Mucosa of descending colon (tissue), 3 donors: ENCODE data around the gene SLFN14. TPM values are rescaled to one million over a fixed set of nuclear protein-coding genes. Genes with fewer than 3 reads are reported as not detected.

Experiments used
- ATAC-seq: fragments of 200-7000 bp; cut with Tn5 transposase; one replicate; pipeline ENCODE4 v1.9.1; 2020; ENCODE audit warnings: mild to moderate bottlenecking, moderate library complexity
- DNase-seq, 3 donors: peaks; one replicate each; pipeline ENCODE4 v3.0.0-alpha.2; 2020
- H3K36me3 ChIP-seq: fragments of 200-600 bp; one replicate; pipeline ENCODE4 v1.8.0; 2021; ENCODE audit warnings: low read depth, mild to moderate bottlenecking
- H3K4me1 ChIP-seq: fragments of 200-600 bp; one replicate; pipeline ENCODE4 v1.8.0; 2021; ENCODE audit warnings: low read depth, mild to moderate bottlenecking
- H3K4me3 ChIP-seq: fragments of 200-600 bp; one replicate; pipeline ENCODE4 v1.8.0; 2021; ENCODE audit warnings: mild to moderate bottlenecking
- H3K9me3 ChIP-seq: fragments of 200-600 bp; one replicate; pipeline ENCODE4 v1.8.0; 2021; ENCODE audit warnings: mild to moderate bottlenecking
- intact Hi-C, 2 donors: fragments of 100-400 bp; cut with DNase I in 1 of 2; cut with micrococcal nuclease in 1 of 2; formaldehyde crosslinking; loops; one replicate each; pipeline versions ENCODE4 v1.11.0 to v1.11.1; 2022; cut with DNase I, micrococcal nuclease
- total RNA-seq, 3 donors: library from RNA; stranded (reverse); fragmentation: NEBNext Ultra II Directional in 2 of 3; extraction: Animal tissue kit (Norgen Biotek cat#: 25700) in 2 of 3; gene quantifications; one replicate each; pipeline versions ENCODE4 v1.2.1 to v1.2.4, GENCODE V29; 2021 to 2023
- TF ChIP-seq, protein P1 (sequence below): fragments of 200-600 bp; IDR thresholded peaks from one replicate; pipeline ENCODE4 v1.8.0; 2022; ENCODE audit warnings: antibody characterized with exemption, mild to moderate bottlenecking
- donor health status: DM: no; HTN: no; CAD: no; lungs with moderate emphysema.
- donor health status: DM: no; HTN: no; CAD: no.
- donor health status: DM: no; HTN: yes; CAD: no.

SLFN14 gene
- total RNA-seq, 3 donors from 2014 or later = not detected

DNA sequence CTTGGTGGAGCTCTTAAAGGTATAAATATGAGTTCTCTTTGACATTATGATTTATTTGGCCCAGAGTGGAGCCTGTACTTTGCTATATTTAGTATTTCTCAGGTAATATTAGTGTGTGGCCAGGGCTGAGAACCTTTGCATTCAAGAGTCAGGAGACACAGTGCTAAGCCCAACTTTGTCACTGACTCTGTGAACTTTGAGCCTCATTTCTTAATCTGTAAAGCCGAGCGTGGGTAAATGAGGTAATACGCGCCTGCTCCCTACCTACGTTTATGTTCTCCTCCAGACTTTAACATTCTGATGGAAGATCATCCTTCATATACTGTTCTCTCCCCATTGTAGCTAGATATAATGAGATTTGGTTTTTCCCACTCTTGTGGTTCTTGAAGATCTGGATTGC lies 37.0 kb upstream of the SLFN14 start:
- H3K36me3 ChIP-seq = no peaks in the 10 kb centered on the region
- intact Hi-C loops = no loop called here
- DNase-seq (no peak), ATAC-seq (no peak)
- TF ChIP-seq, protein P1, sequence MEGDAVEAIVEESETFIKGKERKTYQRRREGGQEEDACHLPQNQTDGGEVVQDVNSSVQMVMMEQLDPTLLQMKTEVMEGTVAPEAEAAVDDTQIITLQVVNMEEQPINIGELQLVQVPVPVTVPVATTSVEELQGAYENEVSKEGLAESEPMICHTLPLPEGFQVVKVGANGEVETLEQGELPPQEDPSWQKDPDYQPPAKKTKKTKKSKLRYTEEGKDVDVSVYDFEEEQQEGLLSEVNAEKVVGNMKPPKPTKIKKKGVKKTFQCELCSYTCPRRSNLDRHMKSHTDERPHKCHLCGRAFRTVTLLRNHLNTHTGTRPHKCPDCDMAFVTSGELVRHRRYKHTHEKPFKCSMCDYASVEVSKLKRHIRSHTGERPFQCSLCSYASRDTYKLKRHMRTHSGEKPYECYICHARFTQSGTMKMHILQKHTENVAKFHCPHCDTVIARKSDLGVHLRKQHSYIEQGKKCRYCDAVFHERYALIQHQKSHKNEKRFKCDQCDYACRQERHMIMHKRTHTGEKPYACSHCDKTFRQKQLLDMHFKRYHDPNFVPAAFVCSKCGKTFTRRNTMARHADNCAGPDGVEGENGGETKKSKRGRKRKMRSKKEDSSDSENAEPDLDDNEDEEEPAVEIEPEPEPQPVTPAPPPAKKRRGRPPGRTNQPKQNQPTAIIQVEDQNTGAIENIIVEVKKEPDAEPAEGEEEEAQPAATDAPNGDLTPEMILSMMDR = no peak
- H3K4me1 ChIP-seq = no peaks in the 10 kb centered on the region
- no peaks in the 10 kb centered on the region for H3K9me3 ChIP-seq
- no peak overlapping the region for H3K4me3 ChIP-seq

DNA sequence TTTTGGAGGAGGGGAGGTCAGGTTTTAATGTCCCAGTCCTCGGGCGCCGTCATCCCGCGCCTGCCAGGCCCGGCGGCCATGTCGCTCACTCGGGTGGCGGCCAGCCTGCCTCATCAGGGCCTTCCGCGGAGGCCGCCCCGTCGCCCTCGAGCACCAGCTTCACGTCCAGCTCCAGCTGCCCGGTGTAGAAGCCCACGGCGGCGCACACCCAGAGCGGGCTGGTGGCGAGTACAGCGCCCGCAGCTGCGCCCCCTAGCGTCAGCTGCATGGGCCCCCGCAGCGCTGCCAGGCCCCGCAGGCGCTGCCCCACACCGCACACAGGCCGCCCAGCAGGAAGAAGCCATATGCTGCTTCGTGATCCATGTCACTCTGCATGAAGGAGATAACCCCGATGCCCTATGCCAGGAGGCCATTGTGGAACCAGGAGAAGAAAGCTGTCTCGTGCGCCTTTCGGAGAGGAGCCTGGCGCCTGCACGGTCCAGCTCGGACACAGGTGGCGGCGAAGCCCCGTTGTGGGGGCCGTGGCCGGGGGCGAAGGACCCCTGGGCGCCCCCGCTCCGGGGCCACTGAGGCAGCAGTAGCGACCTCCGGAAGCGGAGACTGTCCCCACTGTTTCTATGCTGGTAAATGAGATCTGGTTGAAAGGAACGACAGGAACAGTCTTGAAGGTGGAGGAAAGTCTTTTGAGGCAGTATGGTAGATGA lies 36.1 kb upstream of the SLFN14 start:
- DNase-seq (no peak), ATAC-seq (no peak)
- TF ChIP-seq, protein P1 = no peak
- intact Hi-C loops = no loop called here
- Histone ChIP-seq H3K9me3 (no peaks in the 10 kb centered on the region), H3K4me3 (no peak overlapping the region), H3K36me3 (no peaks in the 10 kb centered on the region), H3K4me1 (no peaks in the 10 kb centered on the region)

DNA sequence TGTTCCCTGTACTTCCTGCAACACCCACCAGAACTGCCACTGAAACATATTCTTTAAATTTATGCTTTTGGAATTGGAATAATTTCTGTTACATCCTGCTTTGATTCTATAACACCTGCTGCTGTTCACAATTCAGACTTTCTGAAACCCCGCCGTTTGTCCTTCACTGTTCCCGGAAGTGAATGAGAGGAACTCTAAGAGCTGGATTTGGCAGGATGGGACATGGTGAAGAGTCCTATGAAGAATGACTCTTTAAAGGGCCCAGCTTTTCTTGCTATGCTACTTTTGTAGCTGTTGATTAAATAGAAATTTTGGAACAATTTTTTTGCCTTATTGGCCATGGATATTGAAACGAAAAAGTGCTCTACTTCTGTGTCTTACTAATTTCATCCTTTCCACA lies 35.5 kb upstream of the SLFN14 start:
- intact Hi-C loops = no loop called here
- DNase-seq = no peak
- H3K36me3 ChIP-seq = no peaks in the 10 kb centered on the region
- no peaks in the 10 kb centered on the region for H3K4me1 ChIP-seq
- TF ChIP-seq, protein P1 = no peak
- ATAC-seq = no peak
- H3K4me3 ChIP-seq = no peak overlapping the region
- no peaks in the 10 kb centered on the region for H3K9me3 ChIP-seq

DNA sequence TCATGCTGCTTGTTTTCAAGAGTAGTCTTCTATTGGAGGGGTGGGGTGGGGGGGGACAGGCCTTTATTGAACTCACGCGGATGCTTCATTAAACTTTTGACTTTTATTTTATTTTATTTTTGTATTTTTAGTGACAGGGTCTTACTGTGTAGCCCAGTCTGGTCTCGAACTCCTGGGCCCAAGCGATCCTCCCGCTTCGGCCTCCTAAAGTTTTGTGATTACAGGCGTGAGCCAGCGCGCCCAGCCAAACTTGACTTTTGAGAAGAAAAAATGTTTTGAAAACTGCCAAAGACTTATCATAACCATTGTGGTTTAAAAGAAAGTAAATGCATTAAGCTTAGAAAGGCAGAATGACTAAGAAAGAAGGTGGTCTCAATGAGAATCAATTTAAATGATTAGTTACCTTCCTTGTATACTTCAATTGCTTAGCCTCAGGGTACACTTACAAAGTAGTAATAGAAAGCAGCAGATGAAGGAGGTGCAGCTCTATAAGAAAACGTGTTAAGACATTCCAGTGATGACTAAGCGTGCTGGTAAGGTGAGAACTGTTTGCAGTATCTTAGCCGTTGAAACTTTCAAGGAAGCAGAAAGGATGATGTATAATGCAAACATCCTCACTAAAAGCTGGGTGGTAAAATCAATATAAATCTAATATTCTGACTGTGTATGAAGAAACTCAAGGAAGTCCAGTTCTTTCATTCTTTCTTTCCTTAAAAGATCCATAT lies 27.7 kb upstream of the SLFN14 start:
- H3K36me3 ChIP-seq = peaks cover 2% of the 10 kb centered on the region
- H3K9me3 ChIP-seq = no peaks in the 10 kb centered on the region
- H3K4me1 ChIP-seq = peaks cover 21% of the 10 kb centered on the region
- no peak overlapping the region for H3K4me3 ChIP-seq
- no peak for DNase-seq
- TF ChIP-seq, protein P1 = no peak
- intact Hi-C loops = no loop called here
- peak; percentile 76 for ATAC-seq

DNA sequence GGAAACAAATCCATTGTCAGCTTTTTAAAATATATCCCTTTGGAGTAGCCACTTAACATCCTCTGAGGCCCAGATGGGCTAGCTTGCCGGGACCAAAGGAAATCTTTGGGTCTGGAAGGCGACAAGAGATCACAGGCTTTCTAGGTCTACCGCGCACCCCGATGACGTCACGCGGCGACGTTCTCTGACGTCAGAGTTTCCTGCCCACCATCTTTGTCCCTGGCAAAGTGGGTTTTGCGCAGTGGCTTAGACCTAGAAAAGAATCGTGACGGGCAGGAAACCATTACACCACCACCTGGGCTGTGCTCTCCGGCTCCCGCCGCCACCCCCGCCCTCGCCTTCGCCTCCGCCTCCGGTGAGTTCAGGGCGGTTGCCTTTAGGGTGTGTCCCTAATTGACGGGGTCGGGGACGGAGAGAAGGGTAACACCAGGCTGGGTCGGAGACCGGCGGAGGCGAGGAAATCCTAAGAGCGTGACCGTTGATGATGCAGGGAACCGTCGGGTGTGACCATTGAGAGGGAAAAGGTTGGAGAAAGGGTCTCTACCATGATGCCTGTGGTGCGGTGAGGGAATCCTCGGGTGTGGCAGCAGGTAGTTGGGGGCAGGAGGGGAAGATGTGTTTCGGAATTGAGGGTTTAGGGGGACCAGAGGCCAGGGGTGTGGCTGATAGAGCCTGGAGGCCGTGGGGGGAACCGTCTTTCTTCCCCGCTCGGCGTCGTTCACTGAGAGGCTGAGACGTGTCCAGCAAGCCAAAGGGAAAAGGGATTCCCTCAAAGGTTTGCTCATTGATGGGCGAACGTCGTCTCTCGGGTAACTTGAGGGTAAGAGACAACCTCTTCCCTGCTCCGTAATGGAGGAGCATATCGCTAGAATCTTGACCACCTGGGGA lies 26.7 kb upstream of the SLFN14 start, which contains the start of gene AP2B1:
Gene AP2B1 (plus strand): TSS at position 249 of the 888 bp plus-strand sequence. CDS start 6,709 bp downstream, outside the sequence.
- TF ChIP-seq, protein P1 = no peak
- intact Hi-C loops = no loop called here
- peaks cover 2% of the 10 kb centered on the region for H3K36me3 ChIP-seq

More for the DNA sequence above, 26.7 kb upstream of the SLFN14 start, which contains the start of gene AP2B1:
- peak; percentile 92 for ATAC-seq
- Histone ChIP-seq H3K9me3 (no peaks in the 10 kb centered on the region), H3K4me1 (peaks cover 21% of the 10 kb centered on the region), H3K4me3 (peak within 1 kb of the TSS; percentile 58)
- peak; percentile 95 to 97 (median 97) for DNase-seq
